Neutrophil (primary cell): Measurements from ENCODE around the gene C22orf39.

Experiments
- H3K27ac ChIP-seq: fragments of 200-600 bp; sonication (generic); 2 replicates; pipeline ENCODE4 v1.5.1; 2016; ENCODE audit warnings: mild to moderate bottlenecking, moderate library complexity
- H3K27me3 ChIP-seq: fragments of 200-600 bp; sonication (generic); 2 replicates; pipeline ENCODE4 v1.6.0; 2016; ENCODE audit warnings: mild to moderate bottlenecking
- H3K36me3 ChIP-seq: fragments of 200-600 bp; sonication (generic); 2 replicates; pipeline ENCODE4 v1.5.1; 2017
- H3K4me1 ChIP-seq, 2 experiments: fragments of 200-600 bp in 1 of 2; sonication (generic) in 1 of 2; 1 replicate in 1 of 2; 2 replicates in 1 of 2; pipeline versions ENCODE4 v1.5.1 to v1.6.1; 2013 to 2016; ENCODE audit warnings: low read depth in 1 of 2, low read length in 1 of 2, mild to moderate bottlenecking in 1 of 2, moderate library complexity in 1 of 2; ENCODE audit not compliant: control insufficient read depth in 1 of 2, insufficient read depth in 1 of 2
- H3K4me3 ChIP-seq, 2 experiments: fragments of 200-600 bp in 1 of 2; sonication (generic) in 1 of 2; 1 replicate in 1 of 2; 2 replicates in 1 of 2; pipeline ENCODE4 v1.5.1; 2013 to 2016; ENCODE audit warnings: low read depth in 1 of 2, low read length in 1 of 2, mild to moderate bottlenecking in 1 of 2, moderate library complexity in 1 of 2
- H3K9me3 ChIP-seq: fragments of 200-600 bp; sonication (generic); 2 replicates; pipeline ENCODE4 v1.5.1; 2016
- TF ChIP-seq, protein P1 (sequence below): fragments of 200-600 bp; sonication (generic); IDR thresholded peaks from 2 replicates; pipeline ENCODE4 v1.5.1; 2016; ENCODE audit warnings: antibody characterized with exemption

The C22orf39 gene

DNA sequence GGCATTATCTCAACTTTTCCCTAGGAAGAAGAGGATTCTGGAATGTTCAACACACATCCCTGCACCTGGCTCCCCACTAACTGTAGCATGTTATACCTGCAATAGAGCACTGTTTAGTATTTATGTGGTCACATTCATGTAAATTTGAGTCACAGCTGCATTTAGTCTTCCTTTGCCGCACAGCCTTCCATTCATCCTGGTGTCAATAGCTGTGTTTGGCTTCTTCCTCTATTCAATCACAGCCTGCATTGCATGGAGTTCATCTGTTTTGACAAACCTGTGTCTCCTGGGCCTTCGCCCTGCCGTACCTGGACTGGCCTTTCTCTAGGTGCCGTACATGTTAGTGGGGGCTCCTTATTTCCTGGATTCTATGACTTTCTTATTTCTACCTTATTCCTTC is 4.1 kb upstream of the C22orf39 start:
- H3K36me3 ChIP-seq: peaks cover 74% of the 10 kb centered on the region
- H3K9me3 ChIP-seq: no peaks in the 10 kb centered on the region
- TF ChIP-seq, protein P1, sequence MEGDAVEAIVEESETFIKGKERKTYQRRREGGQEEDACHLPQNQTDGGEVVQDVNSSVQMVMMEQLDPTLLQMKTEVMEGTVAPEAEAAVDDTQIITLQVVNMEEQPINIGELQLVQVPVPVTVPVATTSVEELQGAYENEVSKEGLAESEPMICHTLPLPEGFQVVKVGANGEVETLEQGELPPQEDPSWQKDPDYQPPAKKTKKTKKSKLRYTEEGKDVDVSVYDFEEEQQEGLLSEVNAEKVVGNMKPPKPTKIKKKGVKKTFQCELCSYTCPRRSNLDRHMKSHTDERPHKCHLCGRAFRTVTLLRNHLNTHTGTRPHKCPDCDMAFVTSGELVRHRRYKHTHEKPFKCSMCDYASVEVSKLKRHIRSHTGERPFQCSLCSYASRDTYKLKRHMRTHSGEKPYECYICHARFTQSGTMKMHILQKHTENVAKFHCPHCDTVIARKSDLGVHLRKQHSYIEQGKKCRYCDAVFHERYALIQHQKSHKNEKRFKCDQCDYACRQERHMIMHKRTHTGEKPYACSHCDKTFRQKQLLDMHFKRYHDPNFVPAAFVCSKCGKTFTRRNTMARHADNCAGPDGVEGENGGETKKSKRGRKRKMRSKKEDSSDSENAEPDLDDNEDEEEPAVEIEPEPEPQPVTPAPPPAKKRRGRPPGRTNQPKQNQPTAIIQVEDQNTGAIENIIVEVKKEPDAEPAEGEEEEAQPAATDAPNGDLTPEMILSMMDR: no peak
- H3K4me1 ChIP-seq: peaks cover 11 to 16% of the 10 kb centered on the region in 2 experiments
- no peaks in the 10 kb centered on the region for H3K27me3 ChIP-seq
- no peak overlapping the region for H3K4me3 ChIP-seq
- H3K27ac ChIP-seq: no peak overlapping the region

DNA sequence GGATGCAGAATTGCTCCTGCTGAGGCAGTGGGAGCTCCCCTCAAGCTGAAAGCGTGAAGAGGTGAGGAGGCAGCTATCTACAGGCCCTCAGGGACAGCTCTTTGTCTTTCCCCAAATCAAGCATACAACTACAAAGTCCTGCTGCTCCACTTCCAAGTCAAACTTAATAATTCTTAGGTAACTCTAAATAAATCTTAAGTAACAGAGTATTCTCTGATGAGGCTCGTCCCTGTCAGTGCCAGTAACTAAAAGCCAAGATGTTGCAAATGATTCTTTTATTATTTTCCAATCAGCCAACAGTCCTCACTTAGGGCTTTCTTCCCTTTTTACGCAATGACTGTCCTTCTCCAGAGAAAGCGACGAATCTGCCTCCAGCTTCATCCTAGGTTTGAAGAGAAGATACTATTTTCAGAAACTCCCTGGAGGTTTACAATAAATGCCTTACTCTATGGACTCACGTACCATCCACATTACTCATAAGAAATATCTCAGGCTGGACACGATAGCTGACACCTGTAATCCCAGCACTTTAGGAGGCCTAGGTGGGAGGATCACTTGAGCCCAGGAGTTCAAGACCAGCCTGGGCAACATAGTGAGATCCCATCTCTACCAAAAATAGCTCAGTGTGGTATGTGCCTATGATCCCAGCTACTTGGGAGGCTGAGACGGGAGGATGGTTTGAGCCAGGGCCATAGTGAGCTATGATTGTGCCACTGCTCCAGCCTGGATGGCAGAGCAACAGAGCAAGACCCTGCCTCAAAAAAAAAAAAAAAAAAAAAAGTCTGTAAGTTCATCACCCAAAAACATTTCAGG is 3.1 kb upstream of the C22orf39 start:
- H3K9me3 ChIP-seq: no peaks in the 10 kb centered on the region
- peaks cover 19 to 23% of the 10 kb centered on the region in 2 experiments for H3K4me1 ChIP-seq
- no peak overlapping the region for H3K4me3 ChIP-seq
- TF ChIP-seq, protein P1: no peak
- no peaks in the 10 kb centered on the region for H3K27me3 ChIP-seq
- H3K27ac ChIP-seq: no peak overlapping the region
- peaks cover 64% of the 10 kb centered on the region for H3K36me3 ChIP-seq

DNA sequence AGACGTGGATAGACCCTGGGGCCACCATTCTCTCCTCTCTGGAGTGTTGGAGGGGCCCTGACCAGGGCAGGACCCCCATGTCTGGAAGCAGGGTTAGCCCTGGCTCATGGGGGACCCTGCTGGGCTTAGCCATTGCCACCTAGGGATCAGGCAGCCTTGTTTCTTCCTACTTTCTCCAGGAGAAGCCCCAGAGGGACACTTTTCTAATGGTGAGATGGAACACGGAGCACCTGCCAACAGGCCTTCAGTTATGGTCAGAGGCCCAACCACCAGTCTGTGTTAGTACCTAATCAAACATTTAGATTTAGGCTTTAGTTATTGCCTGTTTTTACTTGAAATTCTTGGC is 1.9 kb upstream of the C22orf39 start:
- TF ChIP-seq, protein P1: no peak

DNA sequence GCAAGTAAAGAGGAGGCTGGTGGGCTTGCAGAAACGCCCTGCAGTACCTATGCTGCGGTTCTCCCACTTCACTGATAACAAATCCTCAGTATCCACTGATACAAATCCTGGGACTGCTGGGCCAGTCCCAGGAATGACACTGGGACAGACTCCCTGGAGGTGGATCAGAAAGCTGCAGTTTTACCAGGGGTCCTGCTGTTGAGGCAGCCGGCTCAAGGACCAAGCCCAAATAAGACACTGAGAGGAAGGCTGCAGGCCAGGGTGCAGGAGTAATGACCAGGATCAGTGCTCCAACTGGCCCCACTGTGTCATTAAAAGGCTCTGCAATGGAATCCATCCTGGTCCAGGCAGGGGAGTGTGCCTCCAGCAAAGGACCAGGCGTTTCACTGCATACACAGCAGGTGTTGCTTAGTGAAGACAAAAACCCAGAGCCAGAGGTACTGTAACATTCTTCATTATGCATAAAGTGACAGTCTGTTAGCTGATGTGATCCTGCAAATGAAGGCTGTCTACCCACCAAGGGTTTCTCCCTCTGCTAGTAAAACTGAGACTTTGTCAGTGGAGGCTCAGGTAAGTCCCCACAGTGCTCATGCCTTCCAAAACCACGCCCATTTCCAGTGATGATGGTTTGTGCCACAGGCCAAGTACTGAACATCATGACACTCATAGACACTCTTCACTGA is 1.4 kb upstream of the C22orf39 start:
- TF ChIP-seq, protein P1: no peak
- no peaks in the 10 kb centered on the region for H3K27me3 ChIP-seq
- no peak overlapping the region for H3K27ac ChIP-seq
- H3K4me1 ChIP-seq: peaks cover 19 to 23% of the 10 kb centered on the region in 2 experiments
- peaks cover 57% of the 10 kb centered on the region for H3K36me3 ChIP-seq
- H3K9me3 ChIP-seq: no peaks in the 10 kb centered on the region
- no peak overlapping the region for H3K4me3 ChIP-seq

More for the DNA sequence above, 1.9 kb upstream of the C22orf39 start:
- peaks cover 19 to 23% of the 10 kb centered on the region in 2 experiments for H3K4me1 ChIP-seq
- no peaks in the 10 kb centered on the region for H3K9me3 ChIP-seq
- H3K27me3 ChIP-seq: no peaks in the 10 kb centered on the region
- peaks cover 57% of the 10 kb centered on the region for H3K36me3 ChIP-seq
- H3K4me3 ChIP-seq: no peak overlapping the region
- no peak overlapping the region for H3K27ac ChIP-seq

DNA sequence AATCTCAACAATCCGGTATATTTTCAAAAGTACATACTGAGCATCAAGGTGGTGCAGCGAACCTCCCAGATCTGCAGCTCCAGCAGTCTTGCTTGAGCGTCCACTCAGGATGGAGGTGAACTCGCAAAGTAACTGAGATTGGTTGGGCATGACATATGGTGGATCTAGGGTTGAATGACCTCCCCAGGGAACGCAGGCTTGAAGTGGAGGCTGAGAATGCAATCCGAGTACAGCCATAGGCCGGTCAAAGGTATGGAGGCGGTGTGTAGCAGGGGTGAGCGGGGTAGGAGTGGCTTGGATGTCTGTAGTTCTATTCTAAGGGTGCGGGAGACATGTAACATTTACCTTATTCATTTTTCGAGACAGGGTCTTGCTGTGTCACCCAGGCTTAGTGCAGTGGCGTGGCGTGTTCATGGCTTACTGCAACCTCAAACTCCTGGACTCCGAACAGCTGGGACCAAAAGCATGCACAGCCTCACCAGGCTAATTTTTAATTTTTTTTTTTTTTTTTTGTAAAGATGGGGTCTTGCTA is 631 bp upstream of the C22orf39 start:
- peak overlapping the region; percentile 94 for H3K27ac ChIP-seq
- TF ChIP-seq, protein P1: no peak
- H3K4me3 ChIP-seq: peak overlapping the region; percentile 74 to 87
- peaks cover 19 to 23% of the 10 kb centered on the region in 2 experiments for H3K4me1 ChIP-seq
- peaks cover 57% of the 10 kb centered on the region for H3K36me3 ChIP-seq
- H3K9me3 ChIP-seq: no peaks in the 10 kb centered on the region
- no peaks in the 10 kb centered on the region for H3K27me3 ChIP-seq
